Right lobe of liver (tissue), 6 donors: ENCODE results near the gene CRYGN. TPM values are rescaled to one million over a fixed set of nuclear protein-coding genes. Genes with fewer than 3 reads are reported as not detected.

Source experiments
- ATAC-seq, 4 donors: fragments of 200-7000 bp; cut with Tn5 transposase; one replicate each; pipeline ENCODE4 v1.9.1; 2020; ENCODE audit warnings: mild to moderate bottlenecking in 4 of 4, moderate library complexity in 4 of 4
- DNase-seq, 3 donors: peaks; one replicate each; pipeline ENCODE4 v3.0.0-alpha.2; 2020
- H3K27ac ChIP-seq, 3 donors: fragments of 200-600 bp; one replicate each; pipeline ENCODE4 v1.8.0; 2022
- H3K27me3 ChIP-seq, 2 donors: fragments of 200-600 bp; one replicate each; pipeline ENCODE4 v1.8.0; 2022
- H3K36me3 ChIP-seq, 4 donors: fragments of 200-600 bp; sonication (generic) in 1 of 4; one replicate each; pipeline versions ENCODE4 v1.5.1 to v1.8.0; 2017 to 2022; ENCODE audit warnings: control low read depth in 1 of 4
- H3K4me1 ChIP-seq, 4 donors: fragments of 200-600 bp; sonication (generic) in 1 of 4; one replicate each; pipeline versions ENCODE4 v1.5.1 to v1.8.0; 2017 to 2022; ENCODE audit warnings: control low read depth in 1 of 4
- H3K4me3 ChIP-seq, 3 donors: fragments of 200-600 bp; one replicate each; pipeline ENCODE4 v1.8.0; 2022
- H3K9me3 ChIP-seq, 4 donors: fragments of 200-600 bp; sonication (generic) in 1 of 4; one replicate each; pipeline versions ENCODE4 v1.5.1 to v1.8.0; 2017 to 2022; ENCODE audit warnings: control low read depth in 1 of 4
- CTCF ChIP-seq, 4 donors: fragments of 200-600 bp in 3 of 4; fragments of 450-650 bp in 1 of 4; IDR thresholded peaks; one replicate each; pipeline versions ENCODE4 v1.5.1 to v1.8.0; 2016 to 2022; ENCODE audit warnings: antibody characterized with exemption in 4 of 4, mild to moderate bottlenecking in 2 of 4
- POLR2A ChIP-seq: fragments of 450-650 bp; IDR thresholded peaks from one replicate; pipeline ENCODE4 v1.6.1; 2017; ENCODE audit warnings: antibody characterized with exemption, mild to moderate bottlenecking
- WGBS: methylation state at CpG from one replicate; pipeline ENCODE4 v1.1.6; 2018; ENCODE audit warnings: low coverage, low lambda C conversion rate; ENCODE audit not compliant: insufficient coverage; ENCODE audit errors: missing lambda C conversion rate; 5-methylcytosine and 5-hydroxymethylcytosine counted together
- intact Hi-C, 2 donors: fragments of 100-400 bp; cut with DNase I; formaldehyde crosslinking; loops; one replicate each; pipeline versions ENCODE4 v1.11.2 to v1.14.1; 2022
- total RNA-seq, 6 experiments: library from RNA; depleted of rRNA in 2 of 6; stranded (reverse); fragments of >200 nt in 2 of 6; fragmentation: NEBNext Ultra II Directional in 3 of 6; extraction: Animal tissue kit (Norgen Biotek cat#: 25700) in 3 of 6; gene quantifications; one replicate each; pipeline versions ENCODE4 v1.1.0 to v1.2.4, GENCODE V29; 2016 to 2023
- donor health status: DM: no; HTN: yes; CAD: no.
- donor health status: DM: no; HTN: no; CAD: no.
- donor health status: DM: no; HTN: no; CAD: no.
- donor health status: DM: no; HTN: yes; CAD: no.
- donor health status: DM: no; HTN: yes; CAD: no.

CRYGN gene
- total RNA-seq, 6 experiments from 2014 or later, result not detected

- H3K4me3 ChIP-seq, result no peak overlapping the region
- DNase-seq (no peak), ATAC-seq (no peak)
- TF ChIP-seq POLR2A, result no peak
- WGBS, result 91% methylated on average over 4 of the region's 10 CpGs
- intact Hi-C loops, result no loop called here
- H3K36me3 ChIP-seq, result no peaks in the 10 kb centered on the region
- peaks cover 14% of the 10 kb centered on the region in 2 donors for H3K27me3 ChIP-seq
- H3K27ac ChIP-seq, result no peak overlapping the region
- no peaks in the 10 kb centered on the region for H3K9me3 ChIP-seq
- H3K4me1 ChIP-seq, result peaks cover 0 to 24% (median 10%) of the 10 kb centered on the region in 4 donors
These were observed 34.4 kb downstream of the CRYGN start for GRCh38 chr7:151405588-151405987.

- no peak for TF ChIP-seq POLR2A
- TF ChIP-seq CTCF (IDR thresholded peaks at IDR 0.05), result no peak
- peak overlapping the region in 1 of 3 donors; percentile 38 for H3K27ac ChIP-seq
- DNase-seq, result no peak
- H3K36me3 ChIP-seq, result no peaks in the 10 kb centered on the region
- H3K9me3 ChIP-seq, result no peaks in the 10 kb centered on the region
- ATAC-seq, result no peak
- 80% methylated on average over 5 of the region's 9 CpGs for WGBS
- H3K27me3 ChIP-seq, result peaks cover 9% of the 10 kb centered on the region in 2 donors
- H3K4me1 ChIP-seq, result peaks cover 0 to 20% (median 9%) of the 10 kb centered on the region in 4 donors
- no peak overlapping the region for H3K4me3 ChIP-seq
- intact Hi-C loops, result no loop called here
These were observed 34.9 kb downstream of the CRYGN start for GRCh38 chr7:151405056-151405455.

- WGBS, result 26% methylated on average over 4 of the region's 18 CpGs
- TF ChIP-seq CTCF (IDR thresholded peaks at IDR 0.05) (no peak), POLR2A (no peak)
These were observed 35.5 kb downstream of the CRYGN start for GRCh38 chr7:151404216-151405011.

GRCh38 chr7:151403764-151404163 lies 36.2 kb downstream of the CRYGN start:
- DNase-seq (peak in 1 of 3 donors; percentile 21), ATAC-seq (peak in 1 of 4 donors; percentile 5)
- 57% methylated on average over 7 of the region's 9 CpGs for WGBS
- Histone ChIP-seq H3K9me3 (no peaks in the 10 kb centered on the region), H3K4me1 (peaks cover 0 to 13% (median 5%) of the 10 kb centered on the region in 4 donors), H3K4me3 (no peak overlapping the region), H3K27me3 (no peaks in the 10 kb centered on the region), H3K27ac (no peak overlapping the region), H3K36me3 (no peaks in the 10 kb centered on the region)
- TF ChIP-seq POLR2A (no peak), CTCF (IDR thresholded peaks at IDR 0.05) (no peak)
- intact Hi-C loops, result no loop called here

More at GRCh38 chr7:151404216-151405011, 35.5 kb downstream of the CRYGN start:
- no peak overlapping the region for H3K4me3 ChIP-seq
- peak; percentile 84 to 92 (median 85) for DNase-seq
- no peaks in the 10 kb centered on the region for H3K9me3 ChIP-seq
- H3K4me1 ChIP-seq, result peaks cover 0 to 14% (median 6%) of the 10 kb centered on the region in 4 donors
- ATAC-seq, result peak; percentile 91 to 98 (median 96)
- peaks cover 3 to 4% of the 10 kb centered on the region in 2 donors for H3K27me3 ChIP-seq
- peak overlapping the region; percentile 6 to 38 (median 15) for H3K27ac ChIP-seq
- no peaks in the 10 kb centered on the region for H3K36me3 ChIP-seq
- intact Hi-C loops, result no loop called here
